B cell (primary cell): ENCODE data around the gene CHTF18.
"Not testable (repeated sequence)": the region's sequence is repeated elsewhere in the genome, so short reads cannot be mapped to it uniquely, and the experiment has no call there.

Experiments used
- EZH2 ChIP-seq: IDR thresholded peaks from 2 replicates; pipeline ENCODE4 v1.6.1; 2012; ENCODE audit warnings: borderline replicate concordance, low read depth, mild to moderate bottlenecking, moderate library complexity, low read length; ENCODE audit not compliant: insufficient read depth, poor library complexity, severe bottlenecking
- TF ChIP-seq, protein P1 (sequence below): fragments of 200-600 bp; IDR thresholded peaks from one replicate; pipeline ENCODE4 v1.8.0; 2022; ENCODE audit warnings: antibody characterized with exemption, mild to moderate bottlenecking

DNA sequence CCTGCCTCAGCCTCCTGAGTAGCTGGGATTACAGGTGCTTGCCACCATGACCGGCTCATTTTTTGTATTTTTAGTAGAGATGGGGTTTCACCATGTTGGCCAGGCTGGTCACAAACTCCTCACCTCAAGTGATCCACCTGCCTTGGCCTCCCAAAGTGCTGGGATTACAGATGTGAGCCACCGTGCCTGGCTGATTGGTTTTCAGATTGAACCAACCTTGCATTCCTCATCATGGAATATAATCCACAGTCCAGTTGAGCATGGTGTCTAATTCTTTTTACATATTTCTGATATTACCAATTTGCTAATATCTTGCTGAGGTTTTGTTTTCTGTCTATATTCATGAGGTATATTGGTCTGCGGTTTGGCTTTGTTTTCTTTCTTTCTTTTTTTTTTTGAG, 48.4 kb downstream of the CHTF18 start:
- TF ChIP-seq, protein P1, sequence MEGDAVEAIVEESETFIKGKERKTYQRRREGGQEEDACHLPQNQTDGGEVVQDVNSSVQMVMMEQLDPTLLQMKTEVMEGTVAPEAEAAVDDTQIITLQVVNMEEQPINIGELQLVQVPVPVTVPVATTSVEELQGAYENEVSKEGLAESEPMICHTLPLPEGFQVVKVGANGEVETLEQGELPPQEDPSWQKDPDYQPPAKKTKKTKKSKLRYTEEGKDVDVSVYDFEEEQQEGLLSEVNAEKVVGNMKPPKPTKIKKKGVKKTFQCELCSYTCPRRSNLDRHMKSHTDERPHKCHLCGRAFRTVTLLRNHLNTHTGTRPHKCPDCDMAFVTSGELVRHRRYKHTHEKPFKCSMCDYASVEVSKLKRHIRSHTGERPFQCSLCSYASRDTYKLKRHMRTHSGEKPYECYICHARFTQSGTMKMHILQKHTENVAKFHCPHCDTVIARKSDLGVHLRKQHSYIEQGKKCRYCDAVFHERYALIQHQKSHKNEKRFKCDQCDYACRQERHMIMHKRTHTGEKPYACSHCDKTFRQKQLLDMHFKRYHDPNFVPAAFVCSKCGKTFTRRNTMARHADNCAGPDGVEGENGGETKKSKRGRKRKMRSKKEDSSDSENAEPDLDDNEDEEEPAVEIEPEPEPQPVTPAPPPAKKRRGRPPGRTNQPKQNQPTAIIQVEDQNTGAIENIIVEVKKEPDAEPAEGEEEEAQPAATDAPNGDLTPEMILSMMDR = not testable (repeated sequence)
- TF ChIP-seq EZH2 = not testable (repeated sequence)
